DMS153 treated with DMSO at 0.1 percent for 48 hours (cell line): ENCODE results near the gene APOB.

Source experiments
- DNase-seq: peaks from one replicate; lab custom pipeline; 2025; ENCODE audit not compliant: unreplicated experiment; lab: John Stamatoyannopoulos, UW

The APOB gene

GRCh38 chr2:21043744-21044532 lies at the start of gene APOB:
APOB (minus strand) TSS chr2:21044073; CDS start chr2:21043945, 128 bp downstream.
- DNase-seq, result no peak

- no peak for DNase-seq
These were observed 48.5 kb upstream of the APOB start for GRCh38 chr2:21092308-21092869.

- DNase-seq, result no peak
These were observed 40.5 kb upstream of the APOB start for GRCh38 chr2:21084401-21084800.

- no peak for DNase-seq
These were observed 39.6 kb upstream of the APOB start for GRCh38 chr2:21083482-21083881.

- DNase-seq, result no peak
These were observed 34.4 kb upstream of the APOB start for GRCh38 chr2:21078296-21078695.

- no peak for DNase-seq
These were observed 28.8 kb upstream of the APOB start for GRCh38 chr2:21072477-21073242.

- DNase-seq, result no peak
These were observed 26.7 kb upstream of the APOB start for GRCh38 chr2:21070341-21071257.

GRCh38 chr2:21069746-21070340 lies 26.0 kb upstream of the APOB start:
- DNase-seq, result no peak

GRCh38 chr2:21067859-21068537 lies 24.1 kb upstream of the APOB start:
- DNase-seq, result no peak

- DNase-seq, result no peak
These were observed 23.3 kb upstream of the APOB start for GRCh38 chr2:21067125-21067524.

- DNase-seq, result no peak
These were observed 16.2 kb upstream of the APOB start for GRCh38 chr2:21059885-21060610.

- no peak for DNase-seq
These were observed 13.2 kb upstream of the APOB start for GRCh38 chr2:21057097-21057496.

- DNase-seq, result no peak
These were observed 12.3 kb upstream of the APOB start for GRCh38 chr2:21055879-21056790.

- no peak for DNase-seq
These were observed 11.6 kb upstream of the APOB start for GRCh38 chr2:21055451-21055850.

GRCh38 chr2:21054011-21054410 lies 10.1 kb upstream of the APOB start:
- no peak for DNase-seq

- DNase-seq, result no peak
These were observed 8.2 kb upstream of the APOB start for GRCh38 chr2:21052044-21052443.

GRCh38 chr2:21050164-21050563 lies 6.3 kb upstream of the APOB start:
- no peak for DNase-seq
